A549 (cell line): ENCODE results near the gene SNCAIP. TPM values are rescaled to one million over a fixed set of nuclear protein-coding genes. Genes with fewer than 3 reads are reported as not detected.

Experiments
- ATAC-seq, 2 experiments: fragments of 200-7000 bp in 1 of 2; fragments of >200 bp in 1 of 2; cut with Nextera tagmentation in 1 of 2; cut with Tn5 transposase in 1 of 2; 3 replicates each; pipeline versions ENCODE4 v1.8.0 to v1.9.1; 2018 to 2020; ENCODE audit warnings: mild to moderate bottlenecking in 1 of 2, moderate library complexity in 1 of 2
- CTCF ChIA-PET: fragments of 300-600 bp; sonication (Branson Sonifier 250); formaldehyde crosslinking; extraction: SDS; loops from one replicate; lab custom pipeline; 2021; ENCODE audit warnings: antibody characterized with exemption, inconsistent platforms; lab: Yijun Ruan, JAX
- POLR2A ChIA-PET: fragments of 350-600 bp; formaldehyde crosslinking; extraction: SDS; loops from one replicate; lab custom pipeline; 2021; ENCODE audit warnings: antibody characterized with exemption, inconsistent platforms; lab: Yijun Ruan, JAX
- DNase-seq, 2 experiments: peaks; one replicate each; pipeline versions ENCODE4 v3.0.0 to v3.0.0-alpha.2; 2011 to 2016; ENCODE audit warnings: low read depth in 1 of 2, low spot score in 1 of 2
- FAIRE-seq: peaks from 2 replicates; lab custom pipeline; 2011; peaks lifted over from hg19 to GRCh38; lab: Jason Lieb, UNC
- H3K27ac ChIP-seq, 2 experiments: fragments of >200 bp; sonication (Bioruptor Twin); formaldehyde crosslinking; 3 replicates each; pipeline ENCODE4 v1.5.1; 2016 to 2017
- H3K4me1 ChIP-seq: fragments of >200 bp; sonication (Bioruptor Twin); formaldehyde crosslinking; 3 replicates; pipeline ENCODE4 v1.6.1; 2016
- H3K4me2 ChIP-seq: fragments of >200 bp; sonication (Bioruptor Twin); formaldehyde crosslinking; 3 replicates; pipeline ENCODE4 v1.6.1; 2016
- H3K4me3 ChIP-seq: fragments of >200 bp; sonication (Bioruptor Twin); formaldehyde crosslinking; 3 replicates; pipeline ENCODE4 v1.5.1; 2016
- H3K9me3 ChIP-seq: fragments of >200 bp; sonication (Bioruptor Twin); formaldehyde crosslinking; 3 replicates; pipeline ENCODE4 v1.6.1; 2016
- BCL3 ChIP-seq: fragments of >200 bp; sonication (Bioruptor Twin); formaldehyde crosslinking; IDR thresholded peaks from 3 replicates; pipeline ENCODE4 v1.6.1; 2016
- BHLHE40 ChIP-seq: IDR thresholded peaks from 2 replicates; pipeline ENCODE4 v1.6.1; 2012; ENCODE audit warnings: low read depth, low read length, inconsistent platforms
- CBX2 ChIP-seq: fragments of 200-600 bp; sonication (generic); IDR thresholded peaks from 2 replicates; pipeline ENCODE4 v1.6.1; 2016; ENCODE audit warnings: low read depth, mild to moderate bottlenecking, borderline replicate concordance
- CBX8 ChIP-seq: fragments of 200-600 bp; sonication (generic); IDR thresholded peaks from 2 replicates; pipeline ENCODE4 v1.6.1; 2016
- CEBPB ChIP-seq, 2 experiments: fragments of >200 bp in 1 of 2; sonication (Bioruptor Twin) in 1 of 2; formaldehyde crosslinking in 1 of 2; IDR thresholded peaks; 2 replicates each; pipeline ENCODE4 v1.6.1; 2012 to 2016
- CHD2 ChIP-seq: fragments of 150-350 bp; IDR thresholded peaks from 2 replicates; pipeline ENCODE4 v1.6.1; 2014; ENCODE audit warnings: low read length; ENCODE audit not compliant: partially characterized antibody
- E2F6 ChIP-seq: IDR thresholded peaks from 2 replicates; pipeline ENCODE4 v1.6.1; 2012; ENCODE audit warnings: low read depth, borderline replicate concordance
- EHF ChIP-seq: fragments of 250-450 bp; sonication (Bioruptor Pico); IDR thresholded peaks from 2 replicates; pipeline ENCODE4 v1.5.0; 2020; ENCODE audit warnings: mild to moderate bottlenecking
- ELK1 ChIP-seq: fragments of 150-350 bp; IDR thresholded peaks from 2 replicates; pipeline ENCODE4 v1.6.1; 2014; ENCODE audit warnings: low read depth, mild to moderate bottlenecking, low read length
- FOSB ChIP-seq: fragments of 250-450 bp; sonication (Bioruptor Pico); IDR thresholded peaks from 2 replicates; pipeline ENCODE4 v1.5.0; 2020; ENCODE audit warnings: mild to moderate bottlenecking, moderate library complexity
- FOSL2 ChIP-seq, 2 experiments: fragments of 450-650 bp in 1 of 2; fragments of >200 bp in 1 of 2; sonication (Bioruptor Twin) in 1 of 2; formaldehyde crosslinking; IDR thresholded peaks; 2 replicates each; pipeline versions ENCODE4 v1.5.0 to v1.6.1; 2016 to 2020; ENCODE audit warnings: mild to moderate bottlenecking in 1 of 2, moderate library complexity in 1 of 2
- HDAC2 ChIP-seq: fragments of 200-600 bp; sonication (generic); IDR thresholded peaks from 2 replicates; pipeline ENCODE4 v1.6.1; 2016
- HES2 ChIP-seq: fragments of >200 bp; sonication (Bioruptor Twin); formaldehyde crosslinking; IDR thresholded peaks from 2 replicates; pipeline ENCODE4 v1.6.1; 2016
- HEYL ChIP-seq: fragments of 250-450 bp; sonication (Bioruptor Pico); IDR thresholded peaks from 2 replicates; pipeline ENCODE4 v1.8.0; 2021; ENCODE audit warnings: mild to moderate bottlenecking, moderate library complexity
- HOXB5 ChIP-seq: fragments of 250-450 bp; sonication (Bioruptor Pico); IDR thresholded peaks from 2 replicates; pipeline ENCODE4 v1.5.0; 2020; ENCODE audit warnings: mild to moderate bottlenecking, moderate library complexity
- JUNB ChIP-seq: fragments of >200 bp; sonication (Bioruptor Twin); formaldehyde crosslinking; IDR thresholded peaks from 2 replicates; pipeline ENCODE4 v1.6.1; 2016
- MAX ChIP-seq: IDR thresholded peaks from 2 replicates; pipeline ENCODE4 v1.6.1; 2012
- PBX3 ChIP-seq: IDR thresholded peaks from 2 replicates; pipeline ENCODE4 v1.6.1; 2012
- PHF8 ChIP-seq: fragments of 200-600 bp; sonication (generic); IDR thresholded peaks from 2 replicates; pipeline ENCODE4 v1.6.1; 2016; ENCODE audit warnings: low read depth, mild to moderate bottlenecking, antibody characterized with exemption, moderate library complexity, borderline replicate concordance
- POLR2A ChIP-seq: IDR thresholded peaks from 2 replicates; pipeline ENCODE4 v1.6.1; 2012; ENCODE audit warnings: mild to moderate bottlenecking, low read length
- POLR2AphosphoS2 ChIP-seq: conservative IDR thresholded peaks from 2 replicates; pipeline ENCODE4 v1.6.1; 2012; ENCODE audit warnings: low read length, improper control_type of control experiment, inconsistent platforms
- RAD21 ChIP-seq, 2 experiments: fragments of >200 bp in 1 of 2; sonication (Bioruptor Twin) in 1 of 2; formaldehyde crosslinking in 1 of 2; IDR thresholded peaks in 1 of 2; conservative IDR thresholded peaks in 1 of 2; 2 replicates in 1 of 2; 3 replicates in 1 of 2; pipeline ENCODE4 v1.6.1; 2012 to 2018; ENCODE audit warnings: inconsistent platforms in 1 of 2
- RNF2 ChIP-seq: fragments of 200-600 bp; sonication (generic); IDR thresholded peaks from 2 replicates; pipeline ENCODE4 v1.6.1; 2016; ENCODE audit warnings: low read depth, mild to moderate bottlenecking, antibody characterized with exemption, moderate library complexity, borderline replicate concordance
- SMC3 ChIP-seq: fragments of >200 bp; sonication (Bioruptor Twin); formaldehyde crosslinking; IDR thresholded peaks from 3 replicates; pipeline ENCODE4 v1.6.1; 2018; ENCODE audit warnings: inconsistent platforms
- SREBF2 ChIP-seq: fragments of 450-650 bp; IDR thresholded peaks from 2 replicates; pipeline ENCODE4 v1.6.1; 2014; ENCODE audit warnings: mild to moderate bottlenecking, moderate library complexity
- TFCP2L1 ChIP-seq: fragments of 250-450 bp; sonication (Bioruptor Pico); IDR thresholded peaks from 2 replicates; pipeline ENCODE4 v1.5.0; 2021; ENCODE audit warnings: mild to moderate bottlenecking
- ZC3H11A ChIP-seq: fragments of 450-650 bp; IDR thresholded peaks from 2 replicates; pipeline ENCODE4 v1.6.1; 2014; ENCODE audit warnings: antibody characterized with exemption, mild to moderate bottlenecking
- ZFP36 ChIP-seq: fragments of 450-650 bp; IDR thresholded peaks from 2 replicates; pipeline ENCODE4 v1.6.1; 2014; ENCODE audit warnings: borderline replicate concordance; ENCODE audit not compliant: partially characterized antibody
- ZNF302 ChIP-seq: fragments of 250-450 bp; sonication (Bioruptor Pico); IDR thresholded peaks from 2 replicates; pipeline ENCODE4 v1.9.0; 2021; ENCODE audit warnings: inconsistent platforms, mild to moderate bottlenecking, moderate library complexity
- WGBS: methylation state at CpG from one replicate; pipeline ENCODE4 v1.1.6; 2017; ENCODE audit errors: missing lambda C conversion rate; 5-methylcytosine and 5-hydroxymethylcytosine counted together
- polyA plus RNA-seq, 4 experiments: library from polyadenylated mRNA; depleted of rRNA in 3 of 4; stranded (reverse); fragments of >200 nt; fragmentation: RNase III in 1 of 4; extraction: RNeasy Plus Mini Kit Qiagen cat#74134 plus additional on column Dnase treatment in 1 of 4; gene quantifications; 2 replicates in 3 of 4; 3 replicates in 1 of 4; pipeline ENCODE4 v1.2.3, GENCODE V29; 2011 to 2017

Gene SNCAIP
- polyA plus RNA-seq, 2 of the 4 experiments (the other 2 are of a cell fraction): 0.03 to 0.04 TPM

- TF ChIP-seq HES2: no peak
- TF ChIP-seq MAX: no peak
- TF ChIP-seq CBX8: no peak
- no peak for TF ChIP-seq CEBPB (IDR thresholded peaks at IDR 0.05)
- no peak for TF ChIP-seq JUNB
Measured at GRCh38 chr5:122465031-122465577, 153.1 kb downstream of the SNCAIP start (continued).

GRCh38 chr5:122465994-122466393, 154.0 kb downstream of the SNCAIP start:
- ChIA-PET CTCF (no interaction called here), POLR2A (no interaction called here)
- DNase-seq (no peak), ATAC-seq (no peak), FAIRE-seq (no peak)
- no peak overlapping the region for H3K27ac ChIP-seq
- no peak overlapping the region for H3K4me2 ChIP-seq
- no peaks in the 10 kb centered on the region for H3K4me1 ChIP-seq
- TF ChIP-seq ELK1 (no peak), HDAC2 (no peak), CBX2 (no peak), SMC3 (no peak), FOSL2 (IDR thresholded peaks at IDR 0.05) (no peak), FOSL2 (CRISPR knock-in tag; IDR thresholded peaks at IDR 0.05) (no peak), POLR2A (no peak), BCL3 (no peak), HOXB5 (CRISPR knock-in tag) (no peak), TFCP2L1 (CRISPR knock-in tag) (no peak), CHD2 (no peak), JUNB (no peak), PBX3 (no peak), ZC3H11A (no peak), POLR2AphosphoS2 (no peak), HEYL (CRISPR knock-in tag) (no peak), FOSB (CRISPR knock-in tag) (no peak)
- WGBS: 51% methylated on average over 4 of the region's 4 CpGs
- no peaks in the 10 kb centered on the region for H3K9me3 ChIP-seq
- H3K4me3 ChIP-seq: no peak overlapping the region

- POLR2A ChIA-PET: no interaction called here
Measured at GRCh38 chr5:122468351-122469116, 156.5 kb downstream of the SNCAIP start.

More at GRCh38 chr5:122468351-122469116, 156.5 kb downstream of the SNCAIP start:
- no peak for FAIRE-seq
- Histone ChIP-seq H3K4me2 (no peak overlapping the region), H3K4me1 (no peaks in the 10 kb centered on the region), H3K4me3 (no peak overlapping the region), H3K27ac (no peak overlapping the region), H3K9me3 (no peaks in the 10 kb centered on the region)
- TF ChIP-seq POLR2AphosphoS2 (no peak), FOSL2 (IDR thresholded peaks at IDR 0.05) (no peak), FOSL2 (CRISPR knock-in tag; IDR thresholded peaks at IDR 0.05) (no peak), RAD21 (conservative IDR thresholded peaks at IDR 0.05 in 1 of 2, IDR thresholded peaks at IDR 0.05 in 1 of 2) (no peak), ZNF302 (CRISPR knock-in tag) (no peak), CBX8 (no peak), ZFP36 (no peak), PHF8 (no peak), RNF2 (no peak), E2F6 (no peak), PBX3 (no peak), SREBF2 (no peak), EHF (no peak), ZC3H11A (no peak), BHLHE40 (no peak)
- CTCF ChIA-PET: interaction anchor here (1.2 kb wide), 1 partner anchor 53 kb away, joined by 3 read pairs; no protein-coding TSS in a partner anchor
- no peak for DNase-seq
- ATAC-seq: no peak
- 46% methylated on average over 2 of the region's 2 CpGs for WGBS
